ENCODE data around the gene WDR73. TPM values are rescaled to one million over a fixed set of nuclear protein-coding genes. Genes with fewer than 3 reads are reported as not detected.

Gene WDR73
- polyA plus RNA-seq, 1 donor, result 55.3 TPM

DNA sequence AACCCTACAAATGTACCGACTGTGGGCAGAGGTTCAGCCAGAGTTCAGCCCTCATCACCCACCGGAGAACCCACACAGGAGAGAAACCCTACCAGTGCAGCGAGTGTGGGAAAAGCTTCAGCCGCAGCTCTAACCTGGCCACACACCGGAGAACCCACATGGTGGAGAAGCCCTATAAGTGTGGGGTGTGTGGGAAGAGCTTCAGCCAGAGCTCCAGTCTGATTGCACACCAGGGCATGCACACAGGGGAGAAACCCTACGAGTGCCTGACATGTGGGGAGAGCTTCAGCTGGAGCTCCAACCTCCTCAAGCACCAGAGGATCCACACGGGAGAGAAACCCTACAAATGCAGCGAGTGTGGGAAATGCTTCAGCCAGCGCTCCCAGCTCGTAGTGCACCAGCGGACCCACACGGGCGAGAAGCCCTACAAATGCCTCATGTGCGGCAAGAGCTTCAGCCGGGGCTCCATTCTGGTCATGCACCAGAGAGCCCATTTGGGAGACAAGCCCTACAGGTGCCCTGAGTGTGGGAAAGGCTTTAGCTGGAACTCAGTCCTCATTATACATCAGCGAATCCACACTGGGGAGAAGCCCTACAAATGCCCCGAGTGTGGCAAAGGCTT lies 32.6 kb downstream of the WDR73 start:
- no peak for DNase-seq

DNA sequence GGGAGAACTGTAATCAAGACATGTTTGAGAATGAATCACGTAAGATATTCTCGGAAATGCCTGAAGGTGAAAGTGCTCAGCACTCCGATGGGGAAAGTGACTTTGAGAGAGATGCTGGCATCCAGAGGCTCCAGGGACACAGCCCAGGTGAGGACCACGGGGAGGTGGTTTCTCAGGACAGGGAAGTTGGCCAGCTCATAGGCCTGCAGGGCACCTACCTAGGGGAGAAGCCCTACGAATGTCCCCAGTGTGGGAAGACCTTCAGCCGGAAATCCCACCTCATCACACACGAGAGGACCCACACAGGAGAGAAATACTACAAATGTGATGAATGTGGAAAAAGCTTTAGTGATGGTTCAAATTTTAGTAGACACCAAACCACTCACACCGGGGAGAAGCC lies 33.5 kb downstream of the WDR73 start:
- no peak for DNase-seq

DNA sequence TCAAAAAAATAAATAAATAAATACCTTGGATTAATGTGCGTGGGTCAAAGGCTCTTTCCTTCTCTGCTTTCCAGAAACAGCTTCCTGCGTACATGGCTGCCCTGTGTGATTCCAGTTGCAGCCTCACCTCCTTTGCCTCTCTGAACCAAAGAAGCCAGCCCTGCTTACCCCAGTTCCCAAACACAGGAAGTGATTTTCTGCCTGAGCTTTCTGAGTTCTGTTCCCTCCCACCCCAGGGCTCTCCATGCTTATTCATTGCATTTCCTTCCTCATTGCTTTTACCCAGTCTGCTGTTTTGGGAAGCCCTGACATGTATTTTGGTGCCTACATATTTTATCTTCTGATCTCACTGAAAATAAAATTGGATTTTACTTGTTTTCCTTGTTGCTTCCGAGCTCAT lies 37.8 kb downstream of the WDR73 start:
- DNase-seq, result no peak

DNA sequence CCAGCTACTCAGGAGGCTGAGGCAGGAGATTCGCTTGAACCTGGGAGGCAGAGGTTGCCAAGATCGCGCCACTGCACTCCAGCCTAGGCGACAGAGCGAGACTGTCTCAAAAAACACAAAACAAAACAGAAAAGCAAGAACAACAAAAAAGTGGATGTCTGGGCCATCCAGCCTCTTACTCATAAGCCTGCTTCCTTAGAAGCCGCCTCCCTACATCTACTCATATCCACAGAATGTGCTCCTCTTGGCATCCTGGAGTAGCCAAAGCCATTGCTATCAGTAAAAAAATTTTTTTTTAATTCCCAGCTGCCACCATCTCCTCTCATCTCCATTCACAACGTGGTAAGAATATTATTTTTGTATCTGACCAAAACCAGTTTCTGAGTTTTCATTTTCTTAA lies 42.5 kb downstream of the WDR73 start:
- DNase-seq, result no peak

DNA sequence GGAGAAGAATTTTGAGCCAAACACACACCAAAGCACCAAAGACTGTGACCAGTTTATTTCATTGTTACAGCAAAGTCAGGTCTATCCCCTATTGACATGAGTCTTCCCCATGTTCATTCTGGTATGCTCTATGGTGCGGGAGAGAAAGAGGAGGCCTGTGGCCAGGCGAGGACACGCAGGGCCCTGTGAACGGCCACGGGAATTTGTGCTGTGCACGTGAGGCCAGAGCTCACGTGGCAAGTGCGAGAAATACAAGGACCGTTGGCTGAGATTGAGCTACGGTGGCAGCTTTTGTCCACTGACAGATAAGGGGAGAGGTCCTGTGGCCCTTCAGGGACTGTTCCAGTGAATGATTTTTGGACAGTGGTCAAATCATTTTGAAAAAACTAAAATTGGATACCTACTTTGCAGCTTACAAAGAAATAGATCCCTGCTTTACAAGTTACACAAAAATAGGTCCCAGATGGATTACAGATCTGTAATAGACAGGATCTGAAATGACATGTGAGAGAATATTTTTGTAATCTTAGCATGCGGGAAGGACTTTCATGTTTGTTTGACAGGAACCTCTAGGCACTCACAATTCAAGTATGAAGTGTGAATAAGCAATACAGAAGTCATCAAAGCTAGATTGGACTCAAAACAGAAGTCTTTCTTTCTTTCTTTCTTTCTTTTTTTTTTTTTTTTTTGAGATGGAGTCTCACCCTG lies 44.1 kb downstream of the WDR73 start:
- DNase-seq, result no peak

DNA sequence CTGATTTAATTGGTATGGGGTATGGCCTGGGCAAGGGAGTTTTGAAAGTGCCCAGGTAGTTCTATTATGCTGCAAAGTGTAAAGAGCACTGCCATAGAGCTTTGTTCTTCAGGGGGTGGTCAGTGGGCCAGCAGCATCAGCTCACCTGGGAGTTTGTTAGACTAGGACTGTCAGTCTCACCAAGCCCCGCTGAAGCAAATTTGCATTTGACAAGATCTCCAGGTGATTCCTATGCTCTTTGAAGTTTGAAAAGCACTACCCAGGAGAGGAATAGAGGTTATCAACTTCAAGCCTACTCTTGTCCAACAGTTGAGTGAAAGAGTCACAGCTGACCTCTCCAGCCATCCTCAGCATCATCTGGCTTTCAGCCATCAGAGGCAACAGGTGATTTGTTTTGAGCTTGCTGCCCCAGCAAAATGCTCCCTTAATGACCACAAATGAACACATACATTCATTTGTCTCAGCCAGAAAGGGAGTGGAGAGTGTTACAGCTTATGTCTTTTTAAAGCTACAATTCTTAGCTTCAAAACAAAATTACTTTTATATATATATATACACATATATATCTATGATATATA lies 45.3 kb downstream of the WDR73 start:
- DNase-seq, result no peak

DNA sequence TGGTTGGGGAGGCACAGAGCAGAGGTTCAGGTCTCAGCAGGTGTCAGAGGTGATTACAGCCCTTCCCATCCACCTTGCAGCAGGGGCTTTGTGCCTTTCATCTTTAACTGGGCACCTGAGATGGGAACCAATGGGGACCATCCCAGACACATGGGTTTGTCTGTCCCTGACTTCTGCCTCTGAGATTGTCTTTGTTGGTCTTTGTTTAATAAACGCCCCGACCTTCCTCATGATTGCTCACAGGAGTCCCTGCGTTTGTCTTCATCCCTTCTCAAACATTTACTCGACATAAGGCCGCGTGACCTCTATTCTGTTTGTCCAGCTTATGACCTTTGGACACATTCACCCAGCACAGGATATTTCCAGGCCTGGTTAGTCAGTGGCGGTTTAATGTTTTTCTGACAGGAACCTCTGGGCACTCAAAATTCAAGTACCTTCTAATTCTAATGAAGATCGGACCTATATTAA lies 47.4 kb downstream of the WDR73 start:
- no peak for DNase-seq

DNA sequence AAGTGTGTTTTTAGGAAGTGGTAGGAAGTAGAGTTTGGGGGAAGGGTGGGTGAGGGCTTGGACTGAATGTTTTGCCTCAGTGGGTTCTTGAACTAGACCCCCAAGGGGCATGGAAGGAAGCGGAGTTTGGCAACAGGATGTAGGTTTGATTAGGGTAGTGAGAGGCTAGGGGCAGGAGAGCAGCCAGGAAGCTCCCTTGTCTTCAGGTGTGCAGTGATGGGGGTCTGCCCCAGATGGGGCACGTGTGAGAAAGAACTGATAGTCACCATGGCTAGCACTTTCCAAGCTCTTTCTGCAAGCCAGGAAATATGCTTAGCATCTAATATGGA lies 48.6 kb downstream of the WDR73 start:
- no peak for DNase-seq

DNA sequence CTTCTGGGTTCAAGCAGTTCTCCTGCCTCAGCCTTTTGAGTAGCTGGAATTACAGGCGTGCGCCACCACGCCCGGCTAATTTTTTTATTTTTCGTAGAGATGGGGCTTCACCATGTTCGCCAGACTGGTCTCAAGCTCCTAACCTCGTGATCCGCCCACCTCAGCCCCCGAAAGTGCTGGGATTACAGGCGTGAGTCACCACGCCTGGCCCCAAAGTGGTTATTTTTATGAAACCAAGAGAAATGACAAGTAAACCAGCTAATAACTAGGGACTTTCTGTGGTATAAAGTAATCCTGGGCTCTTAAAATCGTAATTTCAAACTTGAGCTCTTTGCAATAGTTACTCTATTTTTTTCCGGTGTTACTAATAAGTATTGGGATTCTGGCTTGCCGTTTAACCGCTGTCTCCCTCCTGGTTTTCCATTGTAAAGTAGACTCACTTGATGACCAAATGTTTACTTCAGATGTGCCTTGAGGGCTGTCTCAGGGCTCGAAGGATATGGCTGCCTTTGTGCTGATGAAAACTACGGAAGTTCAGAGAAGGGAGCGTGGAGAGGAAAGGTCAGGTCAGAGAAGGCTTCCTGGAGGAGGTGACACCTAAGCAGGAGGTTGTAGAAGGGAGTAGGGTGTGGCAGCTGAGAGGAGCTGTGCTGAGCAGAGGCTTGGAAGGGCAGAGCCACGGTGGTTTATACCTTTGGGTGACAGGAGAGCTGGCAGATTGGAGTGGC lies 49.1 kb downstream of the WDR73 start:
- no peak for DNase-seq

DNA sequence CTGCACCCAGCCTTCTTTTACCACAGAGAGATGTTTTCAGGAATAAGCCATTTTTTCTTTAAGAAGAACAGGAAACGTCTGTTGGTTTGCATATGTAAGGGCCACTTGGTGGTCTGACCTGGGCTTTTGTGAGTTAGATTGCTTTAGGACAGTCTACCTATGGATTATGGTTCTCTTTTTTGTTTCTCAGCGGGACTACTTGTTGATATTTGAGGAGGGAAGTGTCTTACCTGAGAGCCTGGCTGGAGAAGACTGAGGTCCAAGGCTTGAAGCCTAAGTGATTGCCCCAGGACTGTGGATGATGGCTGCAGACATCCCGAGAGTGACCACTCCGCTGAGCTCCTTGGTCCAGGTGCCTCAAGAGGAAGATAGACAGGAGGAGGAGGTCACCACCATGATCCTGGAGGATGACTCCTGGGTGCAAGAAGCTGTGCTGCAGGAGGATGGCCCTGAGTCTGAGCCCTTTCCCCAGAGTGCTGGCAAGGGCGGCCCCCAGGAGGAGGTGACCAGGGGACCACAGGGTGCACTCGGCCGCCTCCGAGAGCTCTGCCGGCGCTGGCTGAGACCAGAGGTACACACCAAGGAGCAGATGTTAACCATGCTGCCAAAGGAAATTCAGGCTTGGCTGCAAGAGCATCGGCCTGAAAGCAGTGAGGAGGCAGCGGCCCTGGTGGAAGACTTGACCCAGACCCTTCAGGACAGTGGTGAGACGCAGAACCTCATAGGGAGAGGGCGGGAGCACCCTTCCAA lies 50.3 kb downstream of the WDR73 start:
- DNase-seq, result no peak

DNA sequence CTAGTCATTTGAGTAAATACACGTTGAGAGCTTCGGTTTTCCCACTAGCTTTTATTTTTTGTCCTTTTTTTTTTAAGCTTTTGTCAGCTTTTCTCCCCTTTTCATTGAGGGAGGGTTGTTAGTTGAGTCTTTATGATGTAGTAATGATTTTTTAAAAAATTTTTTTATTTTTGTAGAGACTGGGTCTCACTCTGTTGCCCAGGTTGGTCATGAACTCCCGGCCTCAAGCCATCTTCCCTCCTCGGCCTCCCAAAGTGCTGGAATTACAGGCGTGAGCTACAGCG lies 52.6 kb downstream of the WDR73 start:
- DNase-seq, result no peak

DNA sequence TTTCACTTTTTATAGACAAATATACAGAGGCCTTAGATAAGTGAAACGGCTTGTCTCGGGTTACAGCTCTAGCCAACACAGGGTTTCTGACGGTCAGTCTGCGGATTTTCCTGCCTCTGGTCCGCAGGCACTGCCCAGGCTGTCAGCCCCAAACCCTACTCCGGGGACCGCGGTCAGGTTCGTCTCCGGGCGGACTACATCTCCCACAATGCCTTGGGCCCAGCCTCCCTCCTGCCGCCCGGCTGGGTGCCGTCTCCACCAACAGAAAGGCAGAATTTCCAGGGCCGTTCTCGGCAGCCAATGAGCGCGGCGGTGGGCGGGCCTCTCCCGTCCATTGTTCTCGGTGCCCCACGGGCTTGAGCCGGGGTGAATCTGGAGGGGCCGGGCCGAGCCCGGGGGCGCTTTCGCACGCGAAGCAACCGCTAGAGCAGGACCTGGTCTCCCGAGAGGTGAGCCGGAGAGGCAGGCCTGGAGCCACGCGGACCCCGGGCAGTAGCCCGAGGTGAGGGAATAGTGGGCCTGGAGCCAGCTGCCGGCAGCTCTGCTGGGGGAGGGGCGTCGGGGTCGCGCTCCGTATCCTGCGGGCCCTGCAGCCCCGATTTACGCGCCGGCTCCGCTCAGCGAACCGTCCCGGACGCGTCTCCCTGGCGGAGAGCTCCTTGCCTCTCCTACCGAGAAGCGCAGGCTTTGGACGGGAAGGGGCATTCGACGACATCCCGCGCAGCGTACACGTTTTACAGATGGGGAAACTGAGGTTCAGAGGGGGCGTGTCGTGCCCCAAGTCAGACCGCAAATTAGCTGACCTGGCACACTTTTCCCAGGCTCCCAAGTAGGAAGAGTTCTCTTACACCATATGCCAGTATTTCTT lies 53.2 kb downstream of the WDR73 start, which contains the start of gene ZSCAN2:
Gene ZSCAN2 (plus strand): TSS at position 323 of the 868 bp plus-strand sequence. CDS start 2,919 bp downstream, outside the sequence.
- peak; percentile 96 for DNase-seq

DNA sequence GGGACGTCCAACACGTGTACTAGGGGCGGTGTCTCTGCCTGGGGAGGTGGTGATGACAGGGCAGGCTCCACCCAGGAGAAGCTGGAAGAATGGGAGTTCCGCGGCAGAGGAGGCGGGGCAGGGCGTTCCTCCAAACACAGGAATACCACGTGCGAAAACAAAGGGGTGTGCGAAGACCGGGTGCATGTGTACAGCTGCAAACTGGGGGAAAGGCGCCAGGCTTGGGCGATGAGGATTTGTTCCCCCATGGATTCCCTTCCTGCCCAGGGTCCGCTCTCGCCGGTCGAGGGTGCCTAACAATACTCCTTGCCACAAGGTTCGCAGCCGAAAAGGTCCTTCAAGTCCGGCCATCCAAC lies 53.8 kb downstream of the WDR73 start:
- peak; percentile 63 for DNase-seq

DNA sequence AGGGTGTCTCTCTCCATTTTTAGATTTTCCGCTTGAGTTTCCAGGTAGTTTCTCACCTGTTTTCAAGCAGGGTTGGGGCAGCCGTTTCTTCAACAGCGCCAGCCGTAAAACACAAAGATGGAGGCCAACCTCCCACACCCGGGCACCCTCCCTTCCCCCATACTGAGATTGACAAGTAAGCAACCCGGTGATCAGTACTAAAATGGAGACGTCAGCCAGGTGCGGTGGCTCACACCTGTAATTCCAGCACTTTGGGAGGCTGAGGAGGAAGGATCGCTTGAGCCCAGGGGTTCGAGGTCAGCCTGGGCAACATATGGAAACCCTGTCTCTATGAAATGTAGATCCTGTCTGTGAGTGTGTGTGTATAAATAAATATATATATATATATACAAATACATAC lies 54.2 kb downstream of the WDR73 start:
- DNase-seq, result no peak

DNA sequence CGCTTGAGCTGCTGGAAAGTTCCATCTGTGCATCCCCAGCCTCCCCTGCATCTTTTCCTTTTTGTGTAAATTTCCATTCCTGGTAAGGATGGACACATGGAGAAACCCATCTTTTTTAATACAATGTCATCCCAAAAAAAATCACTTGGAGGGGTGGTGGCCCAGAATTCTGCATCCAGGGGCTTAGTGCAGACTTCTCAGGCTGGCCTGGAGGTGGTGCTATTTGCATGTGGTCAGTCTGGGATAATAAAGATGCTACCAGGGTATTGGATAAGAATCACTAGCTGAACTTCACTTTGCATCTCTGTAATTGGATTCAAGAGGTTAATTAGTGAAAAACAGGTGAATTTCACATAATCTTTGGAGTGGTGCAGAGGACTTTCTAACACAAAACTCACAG lies 55.1 kb downstream of the WDR73 start:
- DNase-seq, result peak; percentile 42

DNA sequence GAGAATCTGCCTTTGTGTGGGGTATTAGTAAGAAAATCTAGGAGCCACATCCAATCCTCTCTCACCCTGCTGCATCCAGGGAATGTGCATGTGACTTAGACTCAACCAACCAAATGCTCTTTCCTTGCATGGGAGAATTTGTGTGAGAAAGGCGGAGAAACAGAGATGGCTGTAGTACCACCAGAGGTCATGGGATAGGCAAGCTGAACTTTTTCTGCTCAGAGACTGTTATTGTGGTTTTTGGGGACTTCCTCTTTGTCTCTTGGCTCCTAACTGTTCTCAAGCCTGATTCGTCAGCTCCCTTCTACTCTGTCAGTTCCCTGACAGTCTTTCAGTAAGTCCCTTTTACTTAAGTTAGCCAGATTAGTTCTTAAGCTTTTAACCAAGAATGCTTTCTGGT lies 55.8 kb downstream of the WDR73 start:
- DNase-seq, result no peak

DNA sequence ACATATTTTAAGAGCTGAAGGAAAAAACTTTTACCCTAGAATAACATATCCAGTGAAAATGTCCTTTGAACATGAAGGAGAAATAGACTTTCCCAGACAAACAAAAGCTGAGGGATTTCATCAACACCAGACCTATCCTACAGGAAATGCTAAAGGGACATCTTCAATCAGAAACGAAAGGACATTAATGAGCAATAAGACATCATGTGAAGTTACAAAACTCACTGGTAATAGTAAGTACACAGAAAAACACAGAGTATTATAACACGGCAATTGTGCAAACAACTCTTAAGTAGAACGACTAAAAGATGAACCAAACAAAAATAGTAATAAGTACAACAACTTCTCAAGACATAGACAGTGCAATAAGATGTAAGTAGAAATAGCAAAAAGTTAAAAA lies 56.8 kb downstream of the WDR73 start:
- no peak for DNase-seq

DNA sequence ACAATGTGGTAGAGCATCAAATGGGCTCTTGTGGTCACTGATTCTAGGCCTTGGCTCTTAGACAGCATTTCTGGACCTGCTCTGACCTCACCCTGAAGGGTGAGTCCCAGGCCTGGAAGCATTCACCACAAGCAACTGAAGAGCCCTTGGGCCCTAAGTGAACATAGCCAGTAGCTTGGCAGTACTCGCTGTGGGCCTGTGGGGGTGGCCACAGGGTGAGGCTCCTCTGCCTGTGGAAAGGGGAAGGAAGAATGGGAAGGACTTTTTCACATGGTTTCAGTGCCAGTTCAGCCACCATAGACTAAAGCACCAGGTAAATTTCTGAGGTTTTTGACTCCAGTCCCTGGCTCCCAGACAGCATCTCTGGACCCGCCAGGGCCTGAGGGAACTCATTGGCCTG lies 58.4 kb downstream of the WDR73 start:
- DNase-seq, result no peak

DNA sequence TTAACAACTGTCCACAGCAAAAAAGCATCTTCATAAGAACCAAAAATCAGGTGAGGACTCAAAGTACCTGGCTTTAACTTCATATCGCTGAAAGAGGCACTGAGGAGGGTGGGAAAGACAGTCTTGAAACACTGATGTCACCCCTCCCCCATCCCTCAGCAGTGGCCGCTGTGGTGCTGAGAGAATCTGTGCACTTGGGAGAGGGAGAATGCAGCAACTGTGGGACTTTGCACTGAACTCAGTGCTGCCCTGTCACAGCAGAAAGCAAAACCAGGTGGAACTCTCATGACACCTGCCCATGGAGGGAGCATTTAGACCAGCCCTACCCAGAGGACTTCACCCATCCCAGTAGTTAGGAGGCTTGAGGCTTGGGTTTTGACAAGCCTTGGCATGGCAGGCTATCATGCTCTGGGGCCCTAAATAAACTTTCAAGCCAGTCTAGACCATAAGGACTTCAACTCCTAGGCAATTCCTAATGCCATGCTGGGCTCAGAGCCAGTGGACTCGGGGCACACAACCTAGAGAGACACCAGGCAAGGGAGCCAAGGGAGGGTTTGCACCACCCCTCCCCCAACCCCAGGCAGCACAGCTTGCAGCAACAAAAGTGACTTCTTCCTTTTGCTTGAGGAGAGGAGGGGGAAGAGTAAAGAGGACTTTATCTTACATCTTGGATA lies 59.3 kb downstream of the WDR73 start:
- no peak for DNase-seq

DNA sequence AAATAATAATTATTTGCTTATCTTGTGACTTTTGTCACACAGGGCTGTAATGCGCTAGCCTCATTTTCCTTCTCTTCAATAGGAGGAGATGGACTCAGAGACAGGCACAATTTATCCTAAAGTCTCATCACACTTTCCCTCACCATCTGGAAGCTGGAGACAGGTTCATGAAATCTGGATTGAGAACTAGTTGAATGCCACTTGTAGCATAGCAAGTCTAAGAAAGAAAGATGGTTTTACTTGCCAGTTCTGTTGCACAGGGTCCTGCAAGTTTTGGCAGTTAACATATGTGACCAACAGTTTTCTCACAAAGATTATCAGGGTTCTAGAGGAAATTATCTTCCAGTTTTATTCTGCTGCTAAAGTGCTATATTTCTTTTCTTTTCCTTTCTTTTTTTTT lies 62.3 kb downstream of the WDR73 start:
- no peak for DNase-seq

DNA sequence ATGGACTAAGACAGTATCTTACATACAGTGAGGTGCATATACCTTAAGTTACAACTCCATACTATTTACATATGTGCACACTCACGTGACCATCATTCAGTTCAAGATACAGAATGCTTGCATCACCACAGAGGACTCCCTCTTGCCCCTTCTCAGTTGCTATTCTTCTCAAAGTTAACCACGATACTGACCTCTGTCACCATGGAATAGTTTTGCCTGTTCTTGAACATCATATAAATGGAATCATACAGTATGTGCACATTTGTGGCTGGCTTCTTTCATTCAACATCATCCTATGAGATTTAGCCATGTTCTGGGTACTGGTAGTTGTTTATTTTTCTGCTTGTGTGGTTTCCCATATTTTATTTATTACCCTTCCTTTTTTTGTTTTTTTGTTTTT lies 63.7 kb downstream of the WDR73 start:
- DNase-seq, result no peak

All from left kidney (tissue), 2 donors.